Tibial nerve (tissue), 4 donors: Measurements from ENCODE around the gene TCF12. TPM values are rescaled to one million over a fixed set of nuclear protein-coding genes. Genes with fewer than 3 reads are reported as not detected.

ENCODE experiments used
- DNase-seq, 2 donors: peaks; one replicate each; pipeline ENCODE4 v3.0.0-alpha.2; 2019; ENCODE audit warnings: low spot score in 2 of 2
- H3K27ac ChIP-seq, 4 donors: fragments of 200-600 bp; sonication (generic) in 3 of 4; one replicate each; pipeline ENCODE4 v1.5.1; 2017 to 2019; ENCODE audit warnings: mild to moderate bottlenecking in 1 of 4
- H3K27me3 ChIP-seq, 2 donors: fragments of 200-600 bp; sonication (generic) in 1 of 2; one replicate each; pipeline versions ENCODE4 v1.5.1 to v1.6.0; 2017 to 2019
- H3K36me3 ChIP-seq, 3 donors: fragments of 200-600 bp; sonication (generic); one replicate each; pipeline ENCODE4 v1.5.1; 2018 to 2019
- H3K4me1 ChIP-seq, 4 donors: fragments of 200-600 bp; sonication (generic) in 3 of 4; one replicate each; pipeline ENCODE4 v1.5.1; 2017 to 2019
- H3K4me3 ChIP-seq, 4 donors: fragments of 200-600 bp; sonication (generic) in 3 of 4; one replicate each; pipeline ENCODE4 v1.5.1; 2017 to 2019; ENCODE audit warnings: mild to moderate bottlenecking in 1 of 4, moderate library complexity in 1 of 4
- H3K9me3 ChIP-seq, 4 donors: fragments of 200-600 bp; sonication (generic) in 3 of 4; one replicate each; pipeline ENCODE4 v1.5.1; 2017 to 2019
- CTCF ChIP-seq, 5 experiments: fragments of 200-600 bp in 3 of 5; fragments of 450-650 bp in 2 of 5; sonication (generic) in 3 of 5; IDR thresholded peaks; one replicate each; pipeline ENCODE4 v1.5.1; 2016 to 2019; ENCODE audit warnings: antibody characterized with exemption in 5 of 5, mild to moderate bottlenecking in 3 of 5, moderate library complexity in 2 of 5
- EP300 ChIP-seq, 2 donors: sonication (generic); formaldehyde crosslinking; IDR thresholded peaks; one replicate each; pipeline ENCODE4 v1.6.1; 2017; ENCODE audit warnings: antibody characterized with exemption in 2 of 2, mild to moderate bottlenecking in 1 of 2
- POLR2A ChIP-seq, 2 donors: fragments of 450-650 bp; IDR thresholded peaks; one replicate each; pipeline ENCODE4 v1.6.1; 2017; ENCODE audit warnings: antibody characterized with exemption in 2 of 2, mild to moderate bottlenecking in 2 of 2, moderate library complexity in 2 of 2
- WGBS, 2 donors: methylation state at CpG; one replicate each; pipeline ENCODE4 v1.1.5; 2018; 5-methylcytosine and 5-hydroxymethylcytosine counted together
- total RNA-seq, 4 donors: library from RNA; depleted of rRNA; stranded (reverse); fragments of >200 nt; gene quantifications; one replicate each; pipeline ENCODE4 v1.1.0, GENCODE V29; 2016

The TCF12 gene
- total RNA-seq, 4 donors from 2014 or later = 117 to 181 (median 174) TPM

- no peaks in the 10 kb centered on the region for H3K9me3 ChIP-seq
- no peaks in the 10 kb centered on the region for H3K36me3 ChIP-seq
- H3K4me1 ChIP-seq = peaks cover 0 to 16% (median 0%) of the 10 kb centered on the region in 4 donors
- no peak overlapping the region for H3K27ac ChIP-seq
- no peak for TF ChIP-seq EP300 (IDR thresholded peaks at IDR 0.05)
- no peak for TF ChIP-seq CTCF (IDR thresholded peaks at IDR 0.05)
- no peak for TF ChIP-seq POLR2A (IDR thresholded peaks at IDR 0.05)
- DNase-seq = no peak
- WGBS, 2 donors = 82 to 83% methylated on average over 10 of the region's 10 CpGs
- H3K4me3 ChIP-seq = no peak overlapping the region
- H3K27me3 ChIP-seq = no peaks in the 10 kb centered on the region
These were observed 107.0 kb downstream of the TCF12 start for GRCh38 chr15:57025264-57025926.

GRCh38 chr15:57026016-57026592 is 107.7 kb downstream of the TCF12 start:
- no peak overlapping the region for H3K4me3 ChIP-seq
- TF ChIP-seq EP300 (IDR thresholded peaks at IDR 0.05) (no peak), POLR2A (IDR thresholded peaks at IDR 0.05) (no peak), CTCF (IDR thresholded peaks at IDR 0.05) (no peak)
- H3K4me1 ChIP-seq = peaks cover 0 to 23% (median 0%) of the 10 kb centered on the region in 4 donors
- WGBS, 2 donors = 73 to 77% methylated on average over 2 of the region's 2 CpGs
- DNase-seq = no peak
- no peaks in the 10 kb centered on the region for H3K27me3 ChIP-seq
- H3K9me3 ChIP-seq = no peaks in the 10 kb centered on the region
- H3K27ac ChIP-seq = no peak overlapping the region
- H3K36me3 ChIP-seq = no peaks in the 10 kb centered on the region

- WGBS, 2 donors = 93 to 95% methylated on average over 5 of the region's 5 CpGs
These were observed 109.2 kb downstream of the TCF12 start for GRCh38 chr15:57027596-57027995.

GRCh38 chr15:57028176-57028575 is 109.7 kb downstream of the TCF12 start:
- TF ChIP-seq CTCF (IDR thresholded peaks at IDR 0.05) = no peak
- no peak for TF ChIP-seq EP300 (IDR thresholded peaks at IDR 0.05)
- no peak for TF ChIP-seq POLR2A (IDR thresholded peaks at IDR 0.05)
- DNase-seq = no peak
- H3K27ac ChIP-seq = no peak overlapping the region
- no peaks in the 10 kb centered on the region for H3K36me3 ChIP-seq
- H3K4me1 ChIP-seq = peaks cover 0 to 44% (median 0%) of the 10 kb centered on the region in 4 donors
- no peaks in the 10 kb centered on the region for H3K27me3 ChIP-seq
- no peaks in the 10 kb centered on the region for H3K9me3 ChIP-seq
- no peak overlapping the region for H3K4me3 ChIP-seq
- WGBS, 2 donors = 85 to 86% methylated on average over 7 of the region's 7 CpGs

More at GRCh38 chr15:57027596-57027995, 109.2 kb downstream of the TCF12 start:
- Histone ChIP-seq H3K4me3 (no peak overlapping the region), H3K36me3 (no peaks in the 10 kb centered on the region), H3K4me1 (peaks cover 0 to 38% (median 0%) of the 10 kb centered on the region in 4 donors), H3K9me3 (no peaks in the 10 kb centered on the region), H3K27me3 (no peaks in the 10 kb centered on the region), H3K27ac (no peak overlapping the region)
- DNase-seq = no peak
- TF ChIP-seq EP300 (IDR thresholded peaks at IDR 0.05) = no peak
- TF ChIP-seq CTCF (IDR thresholded peaks at IDR 0.05) = no peak
- no peak for TF ChIP-seq POLR2A (IDR thresholded peaks at IDR 0.05)

- Histone ChIP-seq H3K27ac (no peak overlapping the region), H3K36me3 (no peaks in the 10 kb centered on the region), H3K4me1 (peaks cover 0 to 50% (median 0%) of the 10 kb centered on the region in 4 donors), H3K9me3 (no peaks in the 10 kb centered on the region), H3K27me3 (no peaks in the 10 kb centered on the region), H3K4me3 (no peak overlapping the region)
- 93% methylated on average over 3 of the region's 3 CpGs for WGBS, 2 donors
- TF ChIP-seq CTCF (IDR thresholded peaks at IDR 0.05) = no peak
- DNase-seq = no peak
These were observed 111.6 kb downstream of the TCF12 start for GRCh38 chr15:57030011-57030410.
